ENCODE data around the gene SNX1.
"Not testable (repeated sequence)": the region's sequence is repeated elsewhere in the genome, so short reads cannot be mapped to it uniquely, and the experiment has no call there.

SNX1 gene, protein sequence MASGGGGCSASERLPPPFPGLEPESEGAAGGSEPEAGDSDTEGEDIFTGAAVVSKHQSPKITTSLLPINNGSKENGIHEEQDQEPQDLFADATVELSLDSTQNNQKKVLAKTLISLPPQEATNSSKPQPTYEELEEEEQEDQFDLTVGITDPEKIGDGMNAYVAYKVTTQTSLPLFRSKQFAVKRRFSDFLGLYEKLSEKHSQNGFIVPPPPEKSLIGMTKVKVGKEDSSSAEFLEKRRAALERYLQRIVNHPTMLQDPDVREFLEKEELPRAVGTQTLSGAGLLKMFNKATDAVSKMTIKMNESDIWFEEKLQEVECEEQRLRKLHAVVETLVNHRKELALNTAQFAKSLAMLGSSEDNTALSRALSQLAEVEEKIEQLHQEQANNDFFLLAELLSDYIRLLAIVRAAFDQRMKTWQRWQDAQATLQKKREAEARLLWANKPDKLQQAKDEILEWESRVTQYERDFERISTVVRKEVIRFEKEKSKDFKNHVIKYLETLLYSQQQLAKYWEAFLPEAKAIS

DNA sequence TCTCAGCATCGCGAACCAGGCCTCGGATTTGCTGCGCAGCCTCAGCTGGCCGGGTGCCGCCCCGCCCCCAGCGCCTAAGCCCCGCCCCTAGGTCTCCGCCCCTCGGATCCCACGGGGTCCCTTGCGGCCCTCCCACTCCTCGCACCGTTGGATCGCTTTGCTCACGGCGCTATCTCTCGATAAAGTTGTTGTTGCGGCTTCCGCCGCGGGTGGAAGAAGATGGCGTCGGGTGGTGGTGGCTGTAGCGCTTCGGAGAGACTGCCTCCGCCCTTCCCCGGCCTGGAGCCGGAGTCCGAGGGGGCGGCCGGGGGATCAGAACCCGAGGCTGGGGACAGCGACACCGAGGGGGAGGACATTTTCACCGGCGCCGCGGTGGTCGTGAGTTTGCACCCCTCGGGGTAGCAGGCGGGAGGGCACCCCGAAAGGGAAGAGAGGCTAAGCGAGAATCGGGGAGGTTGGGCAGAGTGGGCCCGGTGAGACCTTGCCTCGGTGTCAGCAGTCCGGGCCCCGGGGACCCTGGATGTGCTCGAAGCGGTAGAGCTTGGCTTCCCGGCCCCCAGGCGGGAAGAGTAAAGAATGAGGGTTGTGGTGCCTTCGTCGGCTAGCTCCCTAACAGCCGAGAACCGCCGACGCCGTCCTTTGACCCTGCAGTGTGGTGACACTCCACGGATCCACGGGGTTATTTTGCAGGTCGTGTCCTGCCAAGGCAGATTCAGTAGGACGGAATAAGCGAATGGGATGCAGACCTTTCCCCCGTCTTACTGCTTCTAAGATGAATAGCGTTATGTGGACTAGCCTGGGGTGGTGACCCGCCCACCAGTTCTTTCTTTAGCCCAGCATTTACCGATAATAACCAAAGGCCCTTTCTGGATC is at the start of gene SNX1:
Gene SNX1, plus strand, starts transcription at position 188 of the 873 bp plus-strand sequence. Its CDS starts 32 bp downstream, at position 220.
- peak; percentile 96 for DNase-seq

DNA sequence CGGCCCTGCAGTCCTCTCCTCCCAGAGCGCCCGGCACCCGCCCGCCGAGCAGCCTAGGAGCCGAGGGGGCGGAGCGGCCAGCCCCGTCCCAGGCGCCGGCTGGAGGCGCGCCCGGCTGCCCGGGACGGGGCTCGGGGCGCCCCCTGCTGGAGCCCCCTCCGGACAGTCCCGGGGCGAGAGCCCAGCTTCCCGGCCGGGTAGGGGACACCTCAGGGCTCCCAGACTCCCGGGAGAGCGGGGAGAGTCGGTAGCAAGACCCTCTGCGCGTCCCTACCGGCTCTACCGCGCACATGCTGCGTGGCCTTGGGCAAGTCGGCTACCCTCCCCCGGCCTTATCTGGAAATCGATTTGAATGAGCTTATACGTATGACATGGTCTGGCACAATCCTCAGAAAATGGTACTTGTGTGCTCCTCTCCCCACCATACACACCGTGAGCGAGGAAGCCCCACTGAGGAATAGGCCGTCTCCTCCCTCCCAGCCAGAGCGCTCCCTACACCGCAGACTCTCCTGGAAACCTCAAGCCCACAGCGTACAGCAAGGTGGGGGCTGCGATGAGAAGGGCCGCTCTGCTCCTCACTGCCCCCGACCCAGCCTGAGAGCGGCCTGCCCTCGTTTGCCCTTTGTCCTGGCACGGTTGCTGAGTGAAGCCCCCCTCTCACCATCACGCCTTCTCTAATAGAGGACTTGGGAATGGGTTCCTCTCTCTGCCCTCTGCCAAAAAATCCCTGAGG is 49.2 kb upstream of the SNX1 start, which contains the start of gene DAPK2:
Gene DAPK2, minus strand, starts transcription at position 65 of the 733 bp plus-strand sequence. CDS start 6,224 bp downstream, outside the sequence.
- DNase-seq: peak; percentile 82

DNA sequence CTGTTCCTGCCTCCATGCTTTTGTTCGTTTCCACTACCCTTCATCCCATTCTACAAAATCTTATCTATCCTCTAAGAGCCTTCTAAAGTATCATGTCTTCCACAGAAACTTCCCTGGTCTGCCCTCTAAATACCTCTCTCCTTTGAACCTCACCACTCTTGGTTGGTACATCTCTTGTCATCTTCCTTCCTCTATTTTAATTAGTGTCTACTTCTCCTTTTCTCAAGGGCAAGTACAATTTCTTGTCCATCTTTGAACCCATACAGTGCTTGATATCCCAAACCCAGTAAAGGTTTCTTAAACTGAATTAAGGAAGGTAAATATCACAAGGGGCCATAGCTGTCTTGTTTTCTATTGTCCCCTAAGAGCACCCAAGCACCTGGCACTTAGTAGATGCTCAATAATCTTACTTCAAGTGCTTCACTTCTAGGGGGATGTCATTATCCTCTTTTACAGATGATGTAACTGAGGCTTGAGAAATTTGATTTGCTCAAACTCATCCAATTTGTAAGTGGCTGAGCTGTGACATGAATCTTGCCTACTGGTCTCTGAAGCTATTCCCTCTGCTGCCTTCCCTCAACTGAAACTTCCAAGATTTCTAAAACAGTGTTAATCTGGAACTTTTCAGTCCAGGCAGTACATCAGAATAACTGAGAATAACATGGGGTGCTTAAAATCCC is 46.9 kb upstream of the SNX1 start:
- DNase-seq: no peak

DNA sequence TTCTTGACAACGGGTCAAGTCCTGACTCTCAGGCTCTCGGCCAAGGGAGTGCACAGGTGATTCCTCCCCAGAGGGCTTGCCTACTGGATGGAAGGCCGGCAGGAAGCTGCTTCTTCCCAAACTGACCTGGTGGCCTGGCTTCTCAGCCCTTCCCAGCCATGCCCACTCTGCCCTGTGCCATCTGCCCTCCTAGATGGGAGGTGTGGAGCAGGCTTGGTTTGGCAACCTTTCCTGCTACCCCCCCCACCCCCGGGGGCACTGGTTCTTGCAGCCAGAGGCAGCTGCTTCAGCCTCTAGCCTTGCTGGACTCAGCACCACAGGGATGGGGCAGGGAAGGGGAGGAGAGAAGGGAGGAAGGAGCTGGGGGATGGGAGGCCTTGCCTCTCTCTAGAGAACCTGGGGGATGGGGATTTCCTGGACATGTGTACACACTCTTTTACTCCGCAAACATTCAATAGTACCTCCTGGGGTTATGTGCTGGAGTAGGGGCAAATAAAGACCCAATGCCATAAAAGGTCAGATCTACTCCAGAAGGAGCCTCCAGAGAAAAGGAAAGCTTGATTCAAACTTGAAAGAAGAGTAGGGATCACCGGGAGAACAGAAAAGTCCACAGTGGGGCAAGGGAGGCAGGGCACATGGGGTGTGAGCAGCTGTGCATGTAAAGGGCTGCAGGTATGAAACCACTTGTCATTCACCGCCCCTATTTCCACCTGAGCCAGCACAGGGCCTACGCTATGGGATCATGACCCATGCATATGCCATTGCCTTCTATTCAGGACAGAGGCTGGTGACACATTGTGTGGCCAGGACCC is 45.3 kb upstream of the SNX1 start:
- peak; percentile 91 for DNase-seq

DNA sequence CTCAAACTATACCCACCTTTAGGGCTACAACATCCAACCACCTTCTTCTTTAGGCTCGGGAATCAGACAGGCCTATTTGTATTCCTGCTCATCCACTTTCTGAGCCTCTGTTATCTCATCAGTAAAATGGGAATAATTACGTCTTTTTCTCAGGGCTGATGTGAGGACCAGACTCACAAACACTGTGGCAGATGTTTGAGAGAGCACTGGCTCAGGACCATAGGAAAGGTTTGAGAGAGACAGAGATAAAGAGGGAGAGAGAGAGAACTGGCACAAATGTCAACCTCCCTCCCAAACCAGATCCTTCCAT is 44.7 kb upstream of the SNX1 start:
- no peak for DNase-seq

DNA sequence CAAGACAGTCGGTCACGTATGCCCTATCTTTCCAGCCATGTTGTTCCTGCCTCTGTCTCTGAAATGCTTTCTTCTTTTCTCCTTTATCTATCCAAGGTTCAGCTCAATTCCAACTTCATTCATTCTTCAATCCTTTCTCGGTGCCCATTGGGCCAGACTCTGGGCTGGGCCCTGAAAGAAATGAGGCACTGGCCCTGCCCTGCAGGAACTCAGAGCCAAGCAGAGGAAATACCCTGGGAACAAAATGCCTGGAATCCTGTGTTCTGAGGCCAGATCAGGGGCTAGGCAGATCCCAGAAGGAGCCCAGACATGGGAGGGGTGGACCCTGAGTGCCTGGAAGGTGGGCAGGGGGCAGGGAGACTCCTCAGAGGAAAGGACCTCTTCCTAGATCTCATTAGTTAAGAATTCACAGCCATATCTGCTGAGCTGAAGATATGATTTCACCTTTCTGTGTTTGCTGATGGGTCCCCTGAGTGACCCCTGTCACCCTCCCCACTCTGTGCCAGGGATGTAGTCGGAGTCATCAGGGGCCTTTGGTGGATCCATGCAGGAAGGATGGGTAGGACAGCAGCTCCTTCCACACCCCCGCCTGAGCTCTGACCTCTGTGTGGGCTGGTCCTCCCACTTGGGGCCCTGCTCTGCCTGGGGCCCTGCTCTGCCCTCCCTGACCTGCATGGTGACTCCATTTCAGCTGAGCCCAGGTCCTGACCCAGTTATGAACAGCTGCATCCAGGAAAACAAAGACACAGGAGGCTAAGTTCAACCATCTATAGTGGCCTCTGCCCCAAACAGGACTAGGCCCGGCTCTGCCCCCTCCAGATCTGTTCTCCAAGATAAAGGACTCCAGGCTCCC is 44.1 kb upstream of the SNX1 start:
- DNase-seq: no peak

DNA sequence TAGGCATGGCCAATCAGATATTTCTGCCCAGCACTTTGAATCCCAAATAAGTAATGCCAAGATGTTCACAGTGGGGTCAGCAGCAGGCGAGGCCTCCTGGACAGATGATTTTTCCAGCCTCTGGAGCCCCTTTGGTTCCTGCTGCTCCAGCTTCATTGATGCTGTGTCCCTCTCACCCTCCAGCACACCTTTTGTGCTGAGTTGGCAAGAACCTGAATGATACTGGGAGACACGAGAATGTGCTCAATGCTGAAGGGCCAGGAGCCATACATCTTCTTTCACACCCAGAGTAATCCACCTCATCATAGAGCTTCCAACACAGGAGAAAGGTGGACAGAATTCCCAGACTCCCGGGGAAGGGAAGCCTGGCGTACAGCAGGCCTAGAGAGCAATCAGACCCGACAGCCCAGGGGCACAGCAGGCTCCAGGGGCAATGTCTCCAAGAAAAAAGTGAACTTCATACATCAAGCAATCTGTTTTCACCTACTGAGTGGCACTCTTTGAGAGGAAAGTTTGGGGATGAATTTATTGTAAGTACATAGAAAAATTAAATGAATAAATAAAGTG is 42.8 kb upstream of the SNX1 start:
- no peak for DNase-seq

DNA sequence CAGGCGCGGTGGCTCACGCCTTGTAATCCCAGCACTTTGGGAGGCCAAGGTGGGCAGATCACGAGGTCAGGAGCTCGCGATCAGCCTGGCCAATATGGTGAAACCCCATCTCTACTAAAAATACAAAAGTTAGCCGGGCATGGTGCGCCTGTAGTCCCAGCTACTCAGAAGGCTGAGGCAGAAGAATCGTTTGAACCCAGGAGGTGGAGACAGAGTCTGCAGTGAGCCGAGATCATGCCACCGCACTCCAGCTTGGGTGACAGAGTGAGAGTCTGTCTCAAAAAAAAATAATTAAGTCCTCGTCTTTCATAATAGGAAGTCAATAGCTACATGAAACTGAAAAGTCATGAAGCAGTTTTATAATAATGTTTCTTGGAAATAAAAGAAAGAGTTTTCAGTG is 42.1 kb upstream of the SNX1 start:
- DNase-seq: not testable (repeated sequence)

DNA sequence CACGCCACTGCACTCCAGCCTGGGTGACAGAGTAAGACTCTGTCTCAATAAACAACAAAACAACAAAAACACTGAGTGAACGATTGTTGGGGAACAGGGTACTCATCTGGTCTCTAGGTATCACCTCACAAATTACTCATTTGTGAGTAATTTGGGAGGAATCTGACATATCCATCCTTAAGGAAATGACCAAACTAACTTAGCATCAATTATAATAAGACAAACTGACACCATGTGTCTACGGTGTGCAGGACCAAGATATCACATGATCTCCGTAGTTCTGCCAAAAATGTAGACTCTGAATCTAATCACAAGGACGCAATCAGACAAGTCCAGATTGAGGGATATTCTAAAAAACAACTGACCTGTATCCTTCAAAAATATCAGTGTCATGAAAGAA is 37.5 kb upstream of the SNX1 start:
- DNase-seq: no peak

DNA sequence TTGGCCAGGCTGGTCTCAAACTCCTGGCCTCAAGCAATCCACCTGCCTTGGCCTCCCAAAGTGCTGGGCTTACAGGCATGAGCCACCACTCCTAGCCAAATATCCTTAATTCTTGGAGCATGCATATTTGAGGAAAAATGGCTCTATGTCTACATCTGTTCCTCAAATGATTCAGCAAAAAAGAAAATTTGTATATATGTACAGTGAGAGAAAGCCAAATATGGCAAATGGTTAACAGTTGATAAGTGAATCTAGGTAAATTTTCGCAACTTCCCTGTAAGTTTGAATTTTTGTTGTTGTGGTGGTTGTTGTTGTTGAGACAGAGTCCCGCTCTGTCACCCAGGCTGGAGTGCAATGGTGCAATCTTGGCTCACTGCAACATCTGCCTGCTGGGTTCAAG is 36.7 kb upstream of the SNX1 start:
- not testable (repeated sequence) for DNase-seq

DNA sequence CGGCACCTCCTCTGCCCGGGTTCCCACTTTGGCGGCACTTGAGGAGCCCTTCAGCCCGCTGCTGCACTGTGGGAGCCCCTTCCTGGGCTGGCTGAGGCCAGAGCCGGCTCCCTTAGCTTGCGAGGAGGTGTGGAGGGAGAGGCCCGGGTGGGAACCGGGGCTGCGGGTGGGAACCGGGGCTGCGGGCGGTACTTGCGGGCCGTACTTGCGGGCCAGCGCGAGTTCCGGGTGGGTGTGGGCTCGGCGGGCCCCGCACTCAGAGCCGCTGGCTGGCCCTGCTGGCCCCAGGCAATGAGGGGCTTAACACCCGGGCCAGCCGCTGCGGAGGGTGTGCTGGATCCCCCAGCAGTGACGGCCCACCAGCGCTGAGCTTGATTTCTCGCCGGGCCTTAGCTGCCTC is 35.1 kb upstream of the SNX1 start:
- no peak for DNase-seq

DNA sequence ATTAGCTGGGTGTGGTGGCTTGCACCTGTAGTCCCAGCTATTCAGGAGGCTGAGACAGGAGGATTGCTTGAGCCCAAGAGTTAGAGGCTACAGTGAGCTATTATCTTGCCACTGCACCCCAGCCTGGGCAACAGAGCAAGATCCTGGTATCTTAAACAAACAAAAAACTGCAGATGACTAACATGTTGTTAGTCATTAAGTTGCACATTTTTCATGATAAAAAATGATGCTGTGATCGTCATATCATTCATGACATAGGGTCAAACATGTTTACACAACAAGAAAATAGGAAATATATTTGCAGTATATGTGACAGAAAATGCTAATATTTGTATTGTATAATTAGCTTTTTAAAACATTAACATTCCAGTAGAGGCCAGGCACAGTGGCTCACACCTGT is 29.3 kb upstream of the SNX1 start:
- peak; percentile 3 for DNase-seq

DNA sequence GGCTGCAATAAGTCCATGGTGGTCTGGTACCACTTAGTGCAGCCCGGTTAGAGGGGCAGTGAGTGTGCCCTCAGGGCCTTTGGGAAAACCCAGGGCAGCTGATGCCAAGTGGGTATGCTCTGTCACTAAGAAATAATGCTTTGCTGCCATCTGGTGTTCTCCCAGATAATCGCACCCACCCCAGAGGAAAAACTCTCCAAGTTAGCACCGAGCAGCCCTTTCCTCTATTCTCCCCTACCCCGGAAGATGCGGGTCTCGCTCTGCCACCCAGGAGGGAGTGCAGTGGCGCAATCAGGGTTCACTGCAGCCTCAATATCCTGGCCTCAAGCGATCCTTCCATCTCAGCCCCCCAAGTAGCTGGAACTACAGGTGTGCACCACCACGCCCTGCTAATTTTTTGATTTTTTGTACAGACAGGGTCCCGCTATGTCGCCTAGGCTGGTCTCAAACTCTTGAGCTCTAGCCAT is 28.2 kb upstream of the SNX1 start:
- peak; percentile 70 for DNase-seq

DNA sequence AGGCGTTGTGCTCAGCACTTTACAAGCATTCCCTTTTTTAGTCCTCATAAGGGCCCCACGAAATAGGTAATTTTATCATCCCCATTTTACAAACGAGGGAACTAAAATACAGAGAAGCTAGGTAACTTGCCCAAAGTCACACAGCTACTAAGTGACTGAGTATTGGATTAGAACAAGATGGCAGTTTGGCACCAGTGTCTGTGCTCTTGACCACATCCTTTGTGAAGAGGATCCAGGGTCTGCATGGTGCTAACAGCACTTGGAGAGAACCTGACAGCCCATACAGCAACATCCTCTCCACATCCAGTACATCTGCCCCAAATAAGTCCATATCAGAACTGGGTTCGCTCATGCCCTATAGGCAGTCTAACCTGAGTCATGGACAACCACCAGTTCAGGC is 27.6 kb upstream of the SNX1 start:
- DNase-seq: no peak

DNA sequence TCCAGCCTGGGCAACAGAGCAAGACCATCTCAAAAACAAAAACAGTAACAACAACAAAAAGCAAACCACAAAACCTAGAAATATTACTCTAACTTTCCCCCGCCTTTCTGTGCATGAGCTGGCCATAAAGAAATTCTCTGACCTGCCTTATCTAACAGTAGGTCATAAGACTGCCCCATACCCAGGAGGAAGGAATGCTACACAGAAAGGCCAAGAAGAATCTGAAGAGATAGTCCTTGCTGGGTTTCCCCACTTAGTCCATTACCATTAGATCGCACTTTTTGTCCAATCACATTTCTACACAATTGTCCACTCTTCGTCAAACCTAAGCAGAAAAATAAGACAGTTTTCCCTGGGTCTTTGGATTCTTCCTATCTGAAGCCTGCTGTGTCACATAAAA is 25.7 kb upstream of the SNX1 start:
- no peak for DNase-seq

DNA sequence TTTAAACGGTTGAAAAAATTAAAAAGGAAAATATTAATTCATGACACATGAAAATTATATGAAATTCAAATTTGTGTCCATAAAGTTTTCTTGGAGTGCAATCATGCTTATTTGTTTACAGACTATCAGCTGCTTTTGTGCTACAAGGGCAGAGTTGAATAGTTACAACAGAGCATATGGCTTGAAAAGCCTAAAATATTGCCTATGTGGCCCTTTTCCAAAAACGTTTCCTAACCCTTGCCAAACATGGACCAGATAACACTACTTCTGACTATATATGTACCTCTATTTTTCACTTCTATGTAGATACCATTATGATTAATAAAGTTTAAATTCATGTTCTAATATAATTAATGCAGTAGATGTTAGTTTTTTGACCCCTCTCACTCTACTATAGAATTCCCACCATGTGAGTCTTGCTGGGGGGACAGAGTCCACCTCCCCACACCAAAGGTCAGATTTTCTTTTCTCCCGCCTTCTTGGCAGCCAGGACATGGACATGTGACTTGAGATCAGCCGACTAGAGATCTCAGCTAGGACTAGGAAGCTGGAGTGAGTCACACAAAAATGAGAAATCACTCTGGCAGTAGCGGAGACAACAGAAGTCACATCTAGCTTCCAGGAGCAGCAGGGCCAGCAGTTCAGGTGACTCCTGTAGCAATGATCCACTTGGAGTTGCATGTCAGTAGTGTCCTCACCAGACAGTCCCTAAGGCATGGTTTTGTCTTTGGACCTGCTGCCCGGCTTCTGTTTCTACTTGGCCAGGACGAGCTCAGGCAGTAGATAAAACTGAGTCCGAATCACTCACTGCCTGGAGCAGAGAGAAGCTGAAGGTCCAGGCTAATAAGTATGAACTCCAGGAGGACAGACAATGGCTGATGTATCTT is 24.6 kb upstream of the SNX1 start:
- peak; percentile 4 for DNase-seq

DNA sequence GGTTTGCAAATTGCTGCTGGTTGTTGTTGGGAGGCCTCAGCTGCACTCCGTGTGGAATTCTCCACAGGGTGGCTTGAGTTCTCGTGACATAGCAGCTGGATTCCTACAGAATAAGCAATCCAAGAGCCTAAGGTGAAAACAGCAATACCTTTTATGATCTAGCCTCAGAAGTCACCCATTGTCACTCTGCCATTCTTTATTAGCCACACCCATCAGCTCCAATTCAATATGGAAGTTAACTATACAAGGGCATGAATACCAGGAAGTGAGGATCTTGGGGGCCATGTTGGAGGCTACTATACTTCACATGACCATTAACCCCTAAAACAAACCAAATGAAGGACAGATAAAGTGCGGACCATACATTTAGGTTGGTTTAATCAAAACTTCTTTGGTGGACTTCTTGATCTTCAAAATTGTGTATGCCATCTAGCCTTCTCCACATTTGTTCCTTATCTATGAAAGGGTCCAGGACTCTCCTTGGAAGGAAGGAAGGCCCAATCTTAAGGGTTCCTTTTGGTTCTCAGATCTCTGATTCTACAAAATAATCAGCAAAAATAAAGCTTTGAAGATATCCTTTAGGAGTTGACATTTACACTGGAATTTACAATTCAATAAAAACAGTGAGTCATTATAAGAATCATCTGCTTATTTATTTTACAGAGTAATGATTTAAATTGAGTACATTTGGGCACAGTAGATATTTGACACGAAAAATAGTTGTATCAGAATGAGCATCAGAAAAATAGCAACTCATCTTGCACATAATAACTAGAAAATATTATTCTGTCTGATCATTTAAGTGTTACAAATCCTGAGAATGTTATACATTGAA is 23.6 kb upstream of the SNX1 start:
- peak; percentile 7 for DNase-seq

DNA sequence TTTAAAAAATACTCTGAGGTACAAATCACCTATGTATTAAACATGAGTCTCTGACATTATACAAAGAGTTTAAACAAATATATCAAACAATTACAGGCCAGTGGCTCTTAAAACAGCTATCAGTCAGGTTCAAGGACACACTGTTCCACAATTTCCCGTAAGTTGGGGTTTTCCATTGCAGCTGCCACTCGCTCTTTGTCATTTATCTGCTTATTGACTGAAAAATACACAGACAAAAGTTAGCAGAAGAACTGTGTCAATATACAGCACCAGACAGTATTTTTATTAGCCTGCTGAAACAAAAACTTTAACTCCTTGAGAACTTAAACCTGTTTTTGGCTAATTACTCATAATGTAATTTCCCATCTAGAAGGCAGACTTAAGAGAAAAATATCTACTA is 23.0 kb upstream of the SNX1 start:
- DNase-seq: peak; percentile 10

Measured in DMS53 (cell line).